A549 (cell line): ENCODE measurements around the gene PLCB4. TPM values are rescaled to one million over a fixed set of nuclear protein-coding genes. Genes with fewer than 3 reads are reported as not detected.

Experiments
- ATAC-seq, 2 experiments: fragments of 200-7000 bp in 1 of 2; fragments of >200 bp in 1 of 2; cut with Nextera tagmentation in 1 of 2; cut with Tn5 transposase in 1 of 2; 3 replicates each; pipeline versions ENCODE4 v1.8.0 to v1.9.1; 2018 to 2020; ENCODE audit warnings: mild to moderate bottlenecking in 1 of 2, moderate library complexity in 1 of 2
- CTCF ChIA-PET: fragments of 300-600 bp; sonication (Branson Sonifier 250); formaldehyde crosslinking; extraction: SDS; loops from one replicate; lab custom pipeline; 2021; ENCODE audit warnings: antibody characterized with exemption, inconsistent platforms; lab: Yijun Ruan, JAX
- POLR2A ChIA-PET: fragments of 350-600 bp; formaldehyde crosslinking; extraction: SDS; loops from one replicate; lab custom pipeline; 2021; ENCODE audit warnings: antibody characterized with exemption, inconsistent platforms; lab: Yijun Ruan, JAX
- DNase-seq, 2 experiments: peaks; one replicate each; pipeline versions ENCODE4 v3.0.0 to v3.0.0-alpha.2; 2011 to 2016; ENCODE audit warnings: low read depth in 1 of 2, low spot score in 1 of 2
- FAIRE-seq: peaks from 2 replicates; lab custom pipeline; 2011; peaks lifted over from hg19 to GRCh38; lab: Jason Lieb, UNC
- H3K27ac ChIP-seq, 2 experiments: fragments of >200 bp; sonication (Bioruptor Twin); formaldehyde crosslinking; 3 replicates each; pipeline ENCODE4 v1.5.1; 2016 to 2017
- H3K4me1 ChIP-seq: fragments of >200 bp; sonication (Bioruptor Twin); formaldehyde crosslinking; 3 replicates; pipeline ENCODE4 v1.6.1; 2016
- H3K4me2 ChIP-seq: fragments of >200 bp; sonication (Bioruptor Twin); formaldehyde crosslinking; 3 replicates; pipeline ENCODE4 v1.6.1; 2016
- H3K4me3 ChIP-seq: fragments of >200 bp; sonication (Bioruptor Twin); formaldehyde crosslinking; 3 replicates; pipeline ENCODE4 v1.5.1; 2016
- H3K9me3 ChIP-seq: fragments of >200 bp; sonication (Bioruptor Twin); formaldehyde crosslinking; 3 replicates; pipeline ENCODE4 v1.6.1; 2016
- CBX2 ChIP-seq: fragments of 200-600 bp; sonication (generic); IDR thresholded peaks from 2 replicates; pipeline ENCODE4 v1.6.1; 2016; ENCODE audit warnings: low read depth, mild to moderate bottlenecking, borderline replicate concordance
- CBX8 ChIP-seq: fragments of 200-600 bp; sonication (generic); IDR thresholded peaks from 2 replicates; pipeline ENCODE4 v1.6.1; 2016
- EHMT2 ChIP-seq: fragments of 200-600 bp; sonication (generic); IDR thresholded peaks from 2 replicates; pipeline ENCODE4 v1.6.1; 2016; ENCODE audit warnings: antibody characterized with exemption, low read depth, mild to moderate bottlenecking, moderate library complexity
- ESRRA ChIP-seq: fragments of 150-350 bp; IDR thresholded peaks from 2 replicates; pipeline ENCODE4 v1.6.1; 2014; ENCODE audit warnings: mild to moderate bottlenecking, low read length, borderline replicate concordance
- HEYL ChIP-seq: fragments of 250-450 bp; sonication (Bioruptor Pico); IDR thresholded peaks from 2 replicates; pipeline ENCODE4 v1.8.0; 2021; ENCODE audit warnings: mild to moderate bottlenecking, moderate library complexity
- HOXB13 ChIP-seq: fragments of 250-450 bp; sonication (Bioruptor Pico); IDR thresholded peaks from 2 replicates; pipeline ENCODE4 v1.5.0; 2020; ENCODE audit warnings: low read depth, mild to moderate bottlenecking, moderate library complexity
- JUN ChIP-seq, 2 experiments: fragments of >200 bp; sonication (Bioruptor Twin); formaldehyde crosslinking; IDR thresholded peaks; 2 replicates in 1 of 2; 3 replicates in 1 of 2; pipeline ENCODE4 v1.6.1; 2016 to 2017
- JUNB ChIP-seq: fragments of >200 bp; sonication (Bioruptor Twin); formaldehyde crosslinking; IDR thresholded peaks from 2 replicates; pipeline ENCODE4 v1.6.1; 2016
- MAZ ChIP-seq: fragments of 150-350 bp; IDR thresholded peaks from 2 replicates; pipeline ENCODE4 v1.6.1; 2014; ENCODE audit warnings: antibody characterized with exemption, low read depth, low read length, borderline replicate concordance
- NFE2L2 ChIP-seq: fragments of 150-350 bp; conservative IDR thresholded peaks from 2 replicates; pipeline ENCODE4 v1.6.1; 2014; ENCODE audit warnings: low read length
- POLR2A ChIP-seq: IDR thresholded peaks from 2 replicates; pipeline ENCODE4 v1.6.1; 2012; ENCODE audit warnings: mild to moderate bottlenecking, low read length
- RFX5 ChIP-seq: fragments of 450-650 bp; IDR thresholded peaks from 2 replicates; pipeline ENCODE4 v1.7.1; 2014; ENCODE audit warnings: antibody characterized with exemption, mild to moderate bottlenecking, moderate library complexity
- RNF2 ChIP-seq: fragments of 200-600 bp; sonication (generic); IDR thresholded peaks from 2 replicates; pipeline ENCODE4 v1.6.1; 2016; ENCODE audit warnings: low read depth, mild to moderate bottlenecking, antibody characterized with exemption, moderate library complexity, borderline replicate concordance
- SMC3 ChIP-seq: fragments of >200 bp; sonication (Bioruptor Twin); formaldehyde crosslinking; IDR thresholded peaks from 3 replicates; pipeline ENCODE4 v1.6.1; 2018; ENCODE audit warnings: inconsistent platforms
- TP53 ChIP-seq: fragments of 250-450 bp; sonication (Bioruptor Pico); IDR thresholded peaks from 2 replicates; pipeline ENCODE4 v1.5.0; 2021; ENCODE audit warnings: mild to moderate bottlenecking, moderate library complexity
- ZFP36 ChIP-seq: fragments of 450-650 bp; IDR thresholded peaks from 2 replicates; pipeline ENCODE4 v1.6.1; 2014; ENCODE audit warnings: borderline replicate concordance; ENCODE audit not compliant: partially characterized antibody
- ZNF302 ChIP-seq: fragments of 250-450 bp; sonication (Bioruptor Pico); IDR thresholded peaks from 2 replicates; pipeline ENCODE4 v1.9.0; 2021; ENCODE audit warnings: inconsistent platforms, mild to moderate bottlenecking, moderate library complexity
- ZSCAN20 ChIP-seq: fragments of 250-450 bp; sonication (Bioruptor Pico); IDR thresholded peaks from 2 replicates; pipeline ENCODE4 v1.8.0; 2022; ENCODE audit warnings: mild to moderate bottlenecking, moderate library complexity
- WGBS: methylation state at CpG from one replicate; pipeline ENCODE4 v1.1.6; 2017; ENCODE audit errors: missing lambda C conversion rate; 5-methylcytosine and 5-hydroxymethylcytosine counted together
- polyA plus RNA-seq, 4 experiments: library from polyadenylated mRNA; depleted of rRNA in 3 of 4; stranded (reverse); fragments of >200 nt; fragmentation: RNase III in 1 of 4; extraction: RNeasy Plus Mini Kit Qiagen cat#74134 plus additional on column Dnase treatment in 1 of 4; gene quantifications; 2 replicates in 3 of 4; 3 replicates in 1 of 4; pipeline ENCODE4 v1.2.3, GENCODE V29; 2011 to 2017
- TF ChIP-seq, protein P1 (sequence below): fragments of >200 bp; sonication (Bioruptor Twin); formaldehyde crosslinking; IDR thresholded peaks from 2 replicates; pipeline ENCODE4 v1.6.1; 2016
- TF ChIP-seq, protein P2 (sequence below): fragments of 150-350 bp; IDR thresholded peaks from 2 replicates; pipeline ENCODE4 v1.6.1; 2014; ENCODE audit warnings: low read depth, mild to moderate bottlenecking, low read length
- TF ChIP-seq, protein P3 (sequence below): fragments of 250-450 bp; sonication (Bioruptor Pico); IDR thresholded peaks from 2 replicates; pipeline ENCODE4 v1.5.0; 2020; ENCODE audit warnings: low read depth, mild to moderate bottlenecking, moderate library complexity
- TF ChIP-seq, protein P4 (sequence below): IDR thresholded peaks from 2 replicates; pipeline ENCODE4 v1.6.1; 2012
- TF ChIP-seq, protein P5 (sequence below): fragments of 200-600 bp; sonication (generic); IDR thresholded peaks from 2 replicates; pipeline ENCODE4 v1.6.1; 2016; ENCODE audit warnings: antibody characterized with exemption, mild to moderate bottlenecking, moderate library complexity
- TF ChIP-seq, protein P6 (sequence below): fragments of >200 bp; sonication (Bioruptor Twin); formaldehyde crosslinking; IDR thresholded peaks from 3 replicates; pipeline ENCODE4 v1.6.1; 2016
- TF ChIP-seq, protein P7 (sequence below): fragments of 450-650 bp; IDR thresholded peaks from 2 replicates; pipeline ENCODE4 v1.6.1; 2014; ENCODE audit warnings: antibody characterized with exemption

The PLCB4 gene
- polyA plus RNA-seq, 2 of the 4 experiments (the other 2 are of a cell fraction): 17.1 to 32.1 TPM

GRCh38 chr20:9180481-9181257, 111.8 kb downstream of the PLCB4 start:
- FAIRE-seq (peak; percentile 65), DNase-seq (no peak)
- 91% methylated on average over 1 of the region's 1 CpG for WGBS
- no peak for TF ChIP-seq JUN (IDR thresholded peaks at IDR 0.05)
- TF ChIP-seq MAZ: no peak
- no peak for TF ChIP-seq CBX8
- TF ChIP-seq, protein P1, sequence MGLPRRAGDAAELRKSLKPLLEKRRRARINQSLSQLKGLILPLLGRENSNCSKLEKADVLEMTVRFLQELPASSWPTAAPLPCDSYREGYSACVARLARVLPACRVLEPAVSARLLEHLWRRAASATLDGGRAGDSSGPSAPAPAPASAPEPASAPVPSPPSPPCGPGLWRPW: no peak
- TF ChIP-seq CBX2: no peak
- TF ChIP-seq RNF2: no peak
- no peak for TF ChIP-seq POLR2A
- TF ChIP-seq TP53 (CRISPR knock-in tag): no peak
- no peak for TF ChIP-seq ESRRA
- TF ChIP-seq, protein P2, sequence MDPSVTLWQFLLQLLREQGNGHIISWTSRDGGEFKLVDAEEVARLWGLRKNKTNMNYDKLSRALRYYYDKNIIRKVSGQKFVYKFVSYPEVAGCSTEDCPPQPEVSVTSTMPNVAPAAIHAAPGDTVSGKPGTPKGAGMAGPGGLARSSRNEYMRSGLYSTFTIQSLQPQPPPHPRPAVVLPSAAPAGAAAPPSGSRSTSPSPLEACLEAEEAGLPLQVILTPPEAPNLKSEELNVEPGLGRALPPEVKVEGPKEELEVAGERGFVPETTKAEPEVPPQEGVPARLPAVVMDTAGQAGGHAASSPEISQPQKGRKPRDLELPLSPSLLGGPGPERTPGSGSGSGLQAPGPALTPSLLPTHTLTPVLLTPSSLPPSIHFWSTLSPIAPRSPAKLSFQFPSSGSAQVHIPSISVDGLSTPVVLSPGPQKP: no peak
- TF ChIP-seq ZFP36: no peak
- TF ChIP-seq, protein P3, sequence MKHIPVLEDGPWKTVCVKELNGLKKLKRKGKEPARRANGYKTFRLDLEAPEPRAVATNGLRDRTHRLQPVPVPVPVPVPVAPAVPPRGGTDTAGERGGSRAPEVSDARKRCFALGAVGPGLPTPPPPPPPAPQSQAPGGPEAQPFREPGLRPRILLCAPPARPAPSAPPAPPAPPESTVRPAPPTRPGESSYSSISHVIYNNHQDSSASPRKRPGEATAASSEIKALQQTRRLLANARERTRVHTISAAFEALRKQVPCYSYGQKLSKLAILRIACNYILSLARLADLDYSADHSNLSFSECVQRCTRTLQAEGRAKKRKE (CRISPR knock-in tag): no peak
- TF ChIP-seq HEYL (CRISPR knock-in tag): no peak
- TF ChIP-seq ZNF302 (CRISPR knock-in tag): no peak
- TF ChIP-seq, protein P4, sequence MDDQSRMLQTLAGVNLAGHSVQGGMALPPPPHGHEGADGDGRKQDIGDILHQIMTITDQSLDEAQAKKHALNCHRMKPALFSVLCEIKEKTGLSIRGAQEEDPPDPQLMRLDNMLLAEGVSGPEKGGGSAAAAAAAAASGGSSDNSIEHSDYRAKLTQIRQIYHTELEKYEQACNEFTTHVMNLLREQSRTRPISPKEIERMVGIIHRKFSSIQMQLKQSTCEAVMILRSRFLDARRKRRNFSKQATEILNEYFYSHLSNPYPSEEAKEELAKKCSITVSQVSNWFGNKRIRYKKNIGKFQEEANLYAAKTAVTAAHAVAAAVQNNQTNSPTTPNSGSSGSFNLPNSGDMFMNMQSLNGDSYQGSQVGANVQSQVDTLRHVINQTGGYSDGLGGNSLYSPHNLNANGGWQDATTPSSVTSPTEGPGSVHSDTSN: no peak
- TF ChIP-seq SMC3: no peak
- TF ChIP-seq JUNB: no peak
- TF ChIP-seq, all 56 proteins: peak for 0
- H3K4me1 ChIP-seq: peaks cover 46% of the 10 kb centered on the region
- no peak overlapping the region for H3K4me3 ChIP-seq
- H3K9me3 ChIP-seq: no peaks in the 10 kb centered on the region
- H3K4me2 ChIP-seq: peak overlapping the region; percentile 46; the same call in 2 of the 3 replicates
- CTCF ChIA-PET: no interaction called here
- ATAC-seq: no peak
- POLR2A ChIA-PET: no interaction called here
- peak overlapping the region; percentile 30 to 46; a peak in 3 of 6 replicates for H3K27ac ChIP-seq

GRCh38 chr20:9185511-9185910, 116.6 kb downstream of the PLCB4 start:
- H3K9me3 ChIP-seq: no peaks in the 10 kb centered on the region
- ATAC-seq: peak; percentile 47 to 84; a peak in 3 of 6 replicates
- no peak for FAIRE-seq
- ChIA-PET POLR2A (no interaction called here), CTCF (no interaction called here)
- DNase-seq: peak in 1 of 2 experiments; percentile 22
- no peak overlapping the region for H3K4me3 ChIP-seq
- H3K4me2 ChIP-seq: peak overlapping the region; percentile 43
- no peak for TF ChIP-seq HOXB13
- no peak for TF ChIP-seq EHMT2
- TF ChIP-seq ESRRA: no peak
- no peak for TF ChIP-seq ZSCAN20 (CRISPR knock-in tag)
- no peak for TF ChIP-seq RFX5
- TF ChIP-seq, protein P2: no peak
- TF ChIP-seq, protein P5, sequence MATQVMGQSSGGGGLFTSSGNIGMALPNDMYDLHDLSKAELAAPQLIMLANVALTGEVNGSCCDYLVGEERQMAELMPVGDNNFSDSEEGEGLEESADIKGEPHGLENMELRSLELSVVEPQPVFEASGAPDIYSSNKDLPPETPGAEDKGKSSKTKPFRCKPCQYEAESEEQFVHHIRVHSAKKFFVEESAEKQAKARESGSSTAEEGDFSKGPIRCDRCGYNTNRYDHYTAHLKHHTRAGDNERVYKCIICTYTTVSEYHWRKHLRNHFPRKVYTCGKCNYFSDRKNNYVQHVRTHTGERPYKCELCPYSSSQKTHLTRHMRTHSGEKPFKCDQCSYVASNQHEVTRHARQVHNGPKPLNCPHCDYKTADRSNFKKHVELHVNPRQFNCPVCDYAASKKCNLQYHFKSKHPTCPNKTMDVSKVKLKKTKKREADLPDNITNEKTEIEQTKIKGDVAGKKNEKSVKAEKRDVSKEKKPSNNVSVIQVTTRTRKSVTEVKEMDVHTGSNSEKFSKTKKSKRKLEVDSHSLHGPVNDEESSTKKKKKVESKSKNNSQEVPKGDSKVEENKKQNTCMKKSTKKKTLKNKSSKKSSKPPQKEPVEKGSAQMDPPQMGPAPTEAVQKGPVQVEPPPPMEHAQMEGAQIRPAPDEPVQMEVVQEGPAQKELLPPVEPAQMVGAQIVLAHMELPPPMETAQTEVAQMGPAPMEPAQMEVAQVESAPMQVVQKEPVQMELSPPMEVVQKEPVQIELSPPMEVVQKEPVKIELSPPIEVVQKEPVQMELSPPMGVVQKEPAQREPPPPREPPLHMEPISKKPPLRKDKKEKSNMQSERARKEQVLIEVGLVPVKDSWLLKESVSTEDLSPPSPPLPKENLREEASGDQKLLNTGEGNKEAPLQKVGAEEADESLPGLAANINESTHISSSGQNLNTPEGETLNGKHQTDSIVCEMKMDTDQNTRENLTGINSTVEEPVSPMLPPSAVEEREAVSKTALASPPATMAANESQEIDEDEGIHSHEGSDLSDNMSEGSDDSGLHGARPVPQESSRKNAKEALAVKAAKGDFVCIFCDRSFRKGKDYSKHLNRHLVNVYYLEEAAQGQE: no peak
- no peak for TF ChIP-seq SMC3
- TF ChIP-seq, protein P6, sequence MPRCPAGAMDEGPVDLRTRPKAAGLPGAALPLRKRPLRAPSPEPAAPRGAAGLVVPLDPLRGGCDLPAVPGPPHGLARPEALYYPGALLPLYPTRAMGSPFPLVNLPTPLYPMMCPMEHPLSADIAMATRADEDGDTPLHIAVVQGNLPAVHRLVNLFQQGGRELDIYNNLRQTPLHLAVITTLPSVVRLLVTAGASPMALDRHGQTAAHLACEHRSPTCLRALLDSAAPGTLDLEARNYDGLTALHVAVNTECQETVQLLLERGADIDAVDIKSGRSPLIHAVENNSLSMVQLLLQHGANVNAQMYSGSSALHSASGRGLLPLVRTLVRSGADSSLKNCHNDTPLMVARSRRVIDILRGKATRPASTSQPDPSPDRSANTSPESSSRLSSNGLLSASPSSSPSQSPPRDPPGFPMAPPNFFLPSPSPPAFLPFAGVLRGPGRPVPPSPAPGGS: no peak
- TF ChIP-seq, protein P7, sequence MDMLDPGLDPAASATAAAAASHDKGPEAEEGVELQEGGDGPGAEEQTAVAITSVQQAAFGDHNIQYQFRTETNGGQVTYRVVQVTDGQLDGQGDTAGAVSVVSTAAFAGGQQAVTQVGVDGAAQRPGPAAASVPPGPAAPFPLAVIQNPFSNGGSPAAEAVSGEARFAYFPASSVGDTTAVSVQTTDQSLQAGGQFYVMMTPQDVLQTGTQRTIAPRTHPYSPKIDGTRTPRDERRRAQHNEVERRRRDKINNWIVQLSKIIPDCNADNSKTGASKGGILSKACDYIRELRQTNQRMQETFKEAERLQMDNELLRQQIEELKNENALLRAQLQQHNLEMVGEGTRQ: no peak
- no peak for TF ChIP-seq NFE2L2
- 68% methylated on average over 6 of the region's 6 CpGs for WGBS
- H3K27ac ChIP-seq: peak overlapping the region; percentile 28 to 56; a peak in 4 of 6 replicates
- peaks cover 23% of the 10 kb centered on the region for H3K4me1 ChIP-seq
